ENCODE data around the gene ASF1A. TPM values are rescaled to one million over a fixed set of nuclear protein-coding genes. Genes with fewer than 3 reads are reported as not detected.

The ASF1A gene
- total RNA-seq, 1 experiment from 2014 or later: 69.6 TPM

- no peak overlapping the region for H3K27ac ChIP-seq (ENCODE audit: low read depth, low read length, poor library complexity, severe bottlenecking)
- no peaks in the 10 kb centered on the region for H3K36me3 ChIP-seq (ENCODE audit: insufficient read depth, low read length, poor library complexity, severe bottlenecking)
- H3K9me3 ChIP-seq (ENCODE audit: low read depth, low read length, poor library complexity, severe bottlenecking): no peaks in the 10 kb centered on the region
- POLR2A ChIA-PET (ENCODE audit: low non-redundant PET): no interaction called here
- intact Hi-C loops (cut with micrococcal nuclease; ENCODE audit: unreplicated experiment): no loop called here
- no TSS peak for BruUV-seq (replicated peaks)
- CTCF ChIA-PET: no interaction called here
- H3K4me1 ChIP-seq (ENCODE audit: insufficient read depth, low read length, poor library complexity, severe bottlenecking): no peaks in the 10 kb centered on the region
- no peaks in the 10 kb centered on the region for H3K27me3 ChIP-seq (replicated peaks; ENCODE audit: insufficient read depth, low read depth, low read length, poor library complexity)
- TF ChIP-seq CTCF (conservative IDR thresholded peaks at IDR 0.05; ENCODE audit: low read depth, low read length) (no peak), EZH2 (IDR thresholded peaks at IDR 0.05; ENCODE audit: borderline replicate concordance, low read depth, low read length, poor library complexity, severe bottlenecking) (no peak)
- H3K4me3 ChIP-seq (ENCODE audit: low read depth, low read length, poor library complexity, severe bottlenecking): no peak overlapping the region
- no peak for DNase-seq (ENCODE audit: low spot score)
Measured at GRCh38 chr6:118952683-118953082, 58.7 kb downstream of the ASF1A start.

GRCh38 chr6:118953391-118953790 is 59.4 kb downstream of the ASF1A start:
- no TSS peak for BruUV-seq (replicated peaks)
- Histone ChIP-seq H3K4me1 (ENCODE audit: insufficient read depth, low read length, poor library complexity, severe bottlenecking) (no peaks in the 10 kb centered on the region), H3K27me3 (replicated peaks; ENCODE audit: insufficient read depth, low read depth, low read length, poor library complexity) (no peaks in the 10 kb centered on the region), H3K4me3 (ENCODE audit: low read depth, low read length, poor library complexity, severe bottlenecking) (no peak overlapping the region), H3K27ac (ENCODE audit: low read depth, low read length, poor library complexity, severe bottlenecking) (no peak overlapping the region), H3K9me3 (ENCODE audit: low read depth, low read length, poor library complexity, severe bottlenecking) (no peaks in the 10 kb centered on the region), H3K36me3 (ENCODE audit: insufficient read depth, low read length, poor library complexity, severe bottlenecking) (no peaks in the 10 kb centered on the region)
- ChIA-PET CTCF (interaction anchor here (0.6 kb wide), 1 partner anchor 56 kb away, joined by 3 read pairs; no protein-coding TSS in a partner anchor), POLR2A (ENCODE audit: low non-redundant PET) (no interaction called here)
- DNase-seq (ENCODE audit: low spot score): no peak
- no peak for TF ChIP-seq EZH2 (IDR thresholded peaks at IDR 0.05; ENCODE audit: borderline replicate concordance, low read depth, low read length, poor library complexity, severe bottlenecking)
- TF ChIP-seq CTCF (conservative IDR thresholded peaks at IDR 0.05; ENCODE audit: low read depth, low read length): no peak
- intact Hi-C loops (cut with micrococcal nuclease; ENCODE audit: unreplicated experiment): no loop called here

Other genes with a start within 250 kb of the ASF1A start
- 6.5 and 7.4 TPM in 2 replicates for gene CEP85L, start 242.6 kb upstream of the ASF1A start, total RNA-seq (2021)
- gene MCM9, start 41.0 kb downstream of the ASF1A start, total RNA-seq (2021): 14.3 and 16.9 TPM in 2 replicates
- gene FAM184A, start 184.5 kb downstream of the ASF1A start, total RNA-seq (2021): 0.97 and 2.1 TPM in 2 replicates